Prostate gland (tissue), 2 donors: ENCODE data around the gene ZNF587. TPM values are rescaled to one million over a fixed set of nuclear protein-coding genes. Genes with fewer than 3 reads are reported as not detected.
A peak's percentile ranks its signal among the peaks of the same experiment; 100 is the strongest.
"Not testable (repeated sequence)": the region's sequence is repeated elsewhere in the genome, so short reads cannot be mapped to it uniquely, and the experiment has no call there.

Source experiments
- DNase-seq: peaks from one replicate; pipeline ENCODE4 v3.0.0-alpha.2; 2019; ENCODE audit warnings: low spot score
- H3K27ac ChIP-seq, 2 donors: fragments of 200-600 bp; sonication (generic); 2 replicates each; pipeline ENCODE4 v1.5.1; 2017 to 2019
- H3K27me3 ChIP-seq: fragments of 200-600 bp; sonication (generic); replicated peaks from 2 replicates; pipeline ENCODE4 v1.5.1; 2019; ENCODE audit not compliant: insufficient read depth
- H3K36me3 ChIP-seq, 2 donors: fragments of 200-600 bp; sonication (generic); 1 replicate in 1 of 2; 2 replicates in 1 of 2; pipeline versions ENCODE4 v1.5.1 to v1.8.1; 2017 to 2019
- H3K4me1 ChIP-seq: fragments of 200-600 bp; sonication (generic); replicated peaks from 2 replicates; pipeline ENCODE4 v1.5.1; 2019
- H3K4me3 ChIP-seq, 2 donors: fragments of 200-600 bp; sonication (generic); 2 replicates each; pipeline ENCODE4 v1.5.1; 2017 to 2019
- H3K9me3 ChIP-seq: fragments of 200-600 bp; sonication (generic); 2 replicates; pipeline ENCODE4 v1.5.1; 2017
- POLR2A ChIP-seq: fragments of 450-650 bp; IDR thresholded peaks from one replicate; pipeline ENCODE4 v1.6.1; 2016; ENCODE audit warnings: antibody characterized with exemption, mild to moderate bottlenecking
- POLR2AphosphoS5 ChIP-seq: sonication (generic); formaldehyde crosslinking; IDR thresholded peaks from one replicate; pipeline ENCODE4 v1.6.1; 2017; ENCODE audit warnings: antibody characterized with exemption
- WGBS: methylation state at CpG from one replicate; pipeline ENCODE4 v1.1.5; 2018; 5-methylcytosine and 5-hydroxymethylcytosine counted together
- intact Hi-C: fragments of 100-400 bp; cut with DNase I; formaldehyde crosslinking; loops from one replicate; pipeline ENCODE4 v1.14.2; 2022
- total RNA-seq, 2 donors: library from RNA; depleted of rRNA; stranded (reverse); fragments of >200 nt; gene quantifications; one replicate each; pipeline ENCODE4 v1.1.0, GENCODE V29; 2016
- TF ChIP-seq, protein P1 (sequence below), 4 experiments: fragments of 200-600 bp in 2 of 4; fragments of 450-650 bp in 2 of 4; sonication (generic) in 2 of 4; IDR thresholded peaks; 1 replicate in 3 of 4; 2 replicates in 1 of 4; pipeline ENCODE4 v1.5.1; 2016 to 2019; ENCODE audit warnings: antibody characterized with exemption in 4 of 4, mild to moderate bottlenecking in 2 of 4, moderate library complexity in 2 of 4

ZNF587 gene
- total RNA-seq, 2 donors from 2014 or later = 32.1 to 49.7 TPM

DNA sequence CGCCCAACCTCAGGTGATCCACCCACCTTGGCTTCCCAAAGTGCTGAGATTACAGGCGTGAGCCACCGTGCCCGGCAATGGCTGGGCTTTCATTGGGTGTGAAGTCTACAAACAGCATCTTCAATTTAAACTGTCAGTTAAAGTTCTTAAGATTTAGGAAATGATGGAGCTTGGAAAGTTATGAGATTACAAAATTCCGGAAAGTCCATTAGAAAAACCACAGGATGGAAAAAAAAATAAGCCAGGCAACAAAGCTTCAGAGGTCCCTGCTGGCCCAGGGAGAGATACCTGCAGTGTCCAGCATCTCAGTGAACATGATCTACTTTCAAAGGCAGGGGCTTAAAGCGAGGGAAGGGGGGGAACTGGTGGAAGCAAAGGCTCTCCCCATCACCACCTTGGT lies 24.1 kb upstream of the ZNF587 start:
- TF ChIP-seq POLR2AphosphoS5 (no peak), POLR2A (no peak)
- TF ChIP-seq, protein P1, sequence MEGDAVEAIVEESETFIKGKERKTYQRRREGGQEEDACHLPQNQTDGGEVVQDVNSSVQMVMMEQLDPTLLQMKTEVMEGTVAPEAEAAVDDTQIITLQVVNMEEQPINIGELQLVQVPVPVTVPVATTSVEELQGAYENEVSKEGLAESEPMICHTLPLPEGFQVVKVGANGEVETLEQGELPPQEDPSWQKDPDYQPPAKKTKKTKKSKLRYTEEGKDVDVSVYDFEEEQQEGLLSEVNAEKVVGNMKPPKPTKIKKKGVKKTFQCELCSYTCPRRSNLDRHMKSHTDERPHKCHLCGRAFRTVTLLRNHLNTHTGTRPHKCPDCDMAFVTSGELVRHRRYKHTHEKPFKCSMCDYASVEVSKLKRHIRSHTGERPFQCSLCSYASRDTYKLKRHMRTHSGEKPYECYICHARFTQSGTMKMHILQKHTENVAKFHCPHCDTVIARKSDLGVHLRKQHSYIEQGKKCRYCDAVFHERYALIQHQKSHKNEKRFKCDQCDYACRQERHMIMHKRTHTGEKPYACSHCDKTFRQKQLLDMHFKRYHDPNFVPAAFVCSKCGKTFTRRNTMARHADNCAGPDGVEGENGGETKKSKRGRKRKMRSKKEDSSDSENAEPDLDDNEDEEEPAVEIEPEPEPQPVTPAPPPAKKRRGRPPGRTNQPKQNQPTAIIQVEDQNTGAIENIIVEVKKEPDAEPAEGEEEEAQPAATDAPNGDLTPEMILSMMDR (IDR thresholded peaks at IDR 0.05) = no peak

DNA sequence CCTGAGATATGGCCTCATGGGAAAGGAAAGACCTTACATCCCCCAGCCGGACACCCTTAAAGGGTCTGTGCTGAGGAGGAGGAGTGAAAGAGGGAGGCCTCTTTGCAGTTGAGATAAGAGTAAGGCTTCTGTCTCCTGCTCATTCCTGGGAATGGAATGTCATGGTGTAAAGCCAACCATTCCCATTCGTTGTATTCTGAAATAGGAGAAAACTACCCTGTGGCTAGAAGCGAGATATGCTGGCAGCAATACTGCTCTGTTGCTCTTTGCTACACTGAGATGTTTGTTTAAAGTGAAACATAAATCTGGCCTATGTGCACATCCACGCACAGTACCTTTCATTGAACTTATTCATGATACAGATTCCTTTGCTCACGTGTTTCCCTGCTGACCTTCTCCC lies 20.3 kb upstream of the ZNF587 start:
- no peaks in the 10 kb centered on the region for H3K9me3 ChIP-seq
- 62% methylated on average over 5 of the region's 5 CpGs for WGBS
- intact Hi-C loops = no loop called here
- TF ChIP-seq, protein P1 (IDR thresholded peaks at IDR 0.05) = no peak
- TF ChIP-seq POLR2AphosphoS5 = no peak
- TF ChIP-seq POLR2A = no peak
- no peak overlapping the region for H3K4me3 ChIP-seq
- peak overlapping the region in 1 of 2 donors; percentile 68 for H3K27ac ChIP-seq
- H3K4me1 ChIP-seq = peaks cover 8% of the 10 kb centered on the region
- H3K27me3 ChIP-seq = no peaks in the 10 kb centered on the region
- DNase-seq = no peak
- H3K36me3 ChIP-seq = no peaks in the 10 kb centered on the region

More for the DNA sequence above, 24.1 kb upstream of the ZNF587 start:
- no peak for DNase-seq
- Histone ChIP-seq H3K36me3 (no peaks in the 10 kb centered on the region), H3K27me3 (no peaks in the 10 kb centered on the region), H3K27ac (no peak overlapping the region), H3K4me3 (no peak overlapping the region), H3K4me1 (peaks cover 8% of the 10 kb centered on the region), H3K9me3 (no peaks in the 10 kb centered on the region)
- 92% methylated on average over 6 of the region's 6 CpGs for WGBS
- intact Hi-C loops = no loop called here

DNA sequence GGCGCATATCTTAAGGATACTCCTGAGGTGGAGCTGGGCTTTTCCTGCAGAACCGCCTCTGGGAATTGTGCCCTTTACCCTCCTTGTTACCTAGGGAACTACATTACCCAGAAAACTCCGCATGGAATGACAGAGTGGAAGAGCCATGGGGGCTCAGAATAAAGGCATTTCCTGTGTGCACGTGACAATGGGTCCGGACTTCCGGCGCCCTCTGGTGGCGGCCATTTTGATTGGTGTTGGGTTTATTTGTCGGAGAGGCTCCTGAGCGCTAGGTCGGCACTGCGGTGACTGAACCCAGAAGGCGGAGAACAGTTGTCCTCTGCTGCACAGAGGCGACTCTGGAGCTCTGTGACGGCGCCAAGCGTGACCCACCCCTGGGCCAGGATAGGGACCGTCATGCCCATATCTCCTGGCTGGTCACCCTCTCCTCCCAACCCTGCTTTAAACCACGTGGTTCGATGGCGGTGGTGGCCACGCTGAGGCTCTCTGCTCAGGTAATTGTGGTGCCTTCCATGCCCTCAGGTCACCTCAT lies 19.5 kb upstream of the ZNF587 start, which contains the start of gene ZNF587B:
ZNF587B (plus strand) TSS at position 229 of the 532 bp plus-strand sequence; CDS start at position 459, 230 bp downstream.
- Histone ChIP-seq H3K4me3 (peak within 1 kb of the TSS; percentile 12 to 26), H3K36me3 (no peaks in the 10 kb centered on the region), H3K9me3 (no peaks in the 10 kb centered on the region), H3K4me1 (peaks cover 8% of the 10 kb centered on the region), H3K27ac (peak within 1 kb of the TSS in 1 of 2 donors; percentile 68), H3K27me3 (no peaks in the 10 kb centered on the region)
- no peak for TF ChIP-seq POLR2A
- TF ChIP-seq POLR2AphosphoS5 = peak; percentile 42
- TF ChIP-seq, protein P1 (IDR thresholded peaks at IDR 0.05) = peak in 3 of 4 experiments; percentile 32 to 51 (median 45)
- intact Hi-C loops = no loop called here
- peak; percentile 35 for DNase-seq
- WGBS = 27% methylated on average over 22 of the region's 22 CpGs

DNA sequence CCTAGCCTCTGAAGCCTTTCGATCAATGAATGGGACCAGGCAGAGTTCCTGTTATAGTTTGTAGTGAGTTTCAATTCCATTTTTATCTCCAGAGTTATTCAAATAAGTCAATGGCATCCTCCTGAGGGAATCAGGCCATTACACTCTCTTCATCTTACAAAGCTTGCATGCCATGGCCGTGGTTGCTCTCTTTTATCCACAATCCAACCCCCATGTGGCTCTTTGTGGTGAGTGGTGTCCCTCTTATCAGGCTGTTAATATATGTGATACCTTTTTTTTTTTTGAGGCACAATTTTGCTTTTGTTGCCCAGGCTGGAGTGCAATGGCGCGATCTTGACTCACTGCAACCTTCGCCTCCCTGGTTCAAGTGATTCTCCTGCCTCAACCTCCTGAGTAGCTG lies 12.7 kb upstream of the ZNF587 start:
- H3K27me3 ChIP-seq, H3K4me3 ChIP-seq, H3K36me3 ChIP-seq, H3K9me3 ChIP-seq, H3K4me1 ChIP-seq, H3K27ac ChIP-seq, DNase-seq, intact Hi-C loops: not testable (repeated sequence)
- WGBS = 89% methylated on average over 5 of the region's 5 CpGs

DNA sequence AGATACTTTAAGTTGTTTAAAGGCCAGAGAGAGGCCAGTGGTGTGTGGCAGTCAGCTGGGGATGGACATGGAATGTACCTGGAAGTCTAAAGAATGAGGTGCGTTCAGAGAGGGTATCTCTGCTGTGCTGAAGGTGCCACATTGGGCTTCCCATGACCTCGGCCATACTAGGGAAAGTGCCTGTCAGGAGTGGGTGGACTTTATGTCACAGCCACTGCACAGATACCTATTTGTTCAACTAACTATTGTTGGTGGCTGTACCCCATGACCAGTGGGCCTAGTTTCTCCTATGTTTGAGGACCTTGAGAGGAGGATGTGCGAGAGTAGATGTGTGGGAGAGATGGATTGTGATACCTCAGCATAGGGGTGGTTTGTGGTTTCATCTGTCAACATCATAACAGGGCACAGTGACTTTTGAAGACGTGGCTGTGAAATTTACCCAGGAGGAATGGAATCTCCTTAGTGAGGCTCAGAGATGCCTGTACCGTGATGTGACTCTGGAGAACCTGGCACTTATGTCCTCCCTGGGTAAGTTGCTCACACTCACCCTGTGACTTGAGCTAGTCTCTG lies 11.0 kb upstream of the ZNF587 start:
- intact Hi-C loops, DNase-seq, H3K9me3 ChIP-seq, H3K27me3 ChIP-seq, H3K27ac ChIP-seq, H3K4me3 ChIP-seq, H3K4me1 ChIP-seq, H3K36me3 ChIP-seq: not testable (repeated sequence)
- WGBS = 80% methylated on average over 5 of the region's 5 CpGs
